Activated CD4-positive, alpha-beta T cell treated with anti-CD3 and anti-CD28 coated beads for 36 hours (primary cell): ENCODE results near the gene CDIP1. TPM values are rescaled to one million over a fixed set of nuclear protein-coding genes. Genes with fewer than 3 reads are reported as not detected.
A peak's percentile ranks its signal among the peaks of the same experiment; 100 is the strongest.

Experiments used
- ATAC-seq: fragments of 200-7000 bp; cut with Tn5 transposase; one replicate; pipeline ENCODE4 v1.10.0; 2021; ENCODE audit warnings: mild to moderate bottlenecking, moderate library complexity
- CTCF ChIA-PET: fragments of 350-600 bp; sonication (Branson Sonifier 250); formaldehyde crosslinking; loops from one replicate; lab custom pipeline; 2021; ENCODE audit warnings: antibody characterized with exemption; lab: Charles Lee
- POLR2A ChIA-PET: fragments of 350-600 bp; sonication (Branson Sonifier 250); formaldehyde crosslinking; loops from one replicate; lab custom pipeline; 2021; ENCODE audit warnings: antibody characterized with exemption, inconsistent platforms; lab: Charles Lee
- DNase-seq: peaks from one replicate; pipeline ENCODE4 v3.0.0-alpha.2; 2020
- H3K27ac Mint-ChIP-seq: one replicate; pipeline ENCODE4 v1.8.0; 2021; ENCODE audit warnings: mixed read lengths
- H3K27me3 Mint-ChIP-seq: one replicate; pipeline ENCODE4 v1.8.0; 2021; ENCODE audit warnings: mixed read lengths
- H3K36me3 Mint-ChIP-seq: one replicate; pipeline ENCODE4 v1.8.0; 2021; ENCODE audit warnings: low read depth, mixed read lengths
- H3K4me1 Mint-ChIP-seq: one replicate; pipeline ENCODE4 v1.8.0; 2021; ENCODE audit warnings: mixed read lengths
- H3K4me3 Mint-ChIP-seq: one replicate; pipeline ENCODE4 v1.8.0; 2021; ENCODE audit warnings: mild to moderate bottlenecking, moderate library complexity, mixed read lengths
- H3K9me3 Mint-ChIP-seq: one replicate; pipeline ENCODE4 v1.8.0; 2021; ENCODE audit warnings: low read depth, mixed read lengths
- intact Hi-C, 2 experiments: fragments of 100-400 bp; cut with DNase I in 1 of 2; cut with micrococcal nuclease in 1 of 2; formaldehyde crosslinking; loops; one replicate each; pipeline versions ENCODE4 v1.14.2 to v1.15.1; 2022 to 2024; cut with DNase I, micrococcal nuclease
- total RNA-seq, 2 experiments: library from RNA; stranded (reverse); gene quantifications; one replicate each; pipeline ENCODE4 v1.2.3, GENCODE V29; 2021

CDIP1 gene
- total RNA-seq, 2 experiments from 2014 or later = 28.3 to 30.2 TPM

DNA sequence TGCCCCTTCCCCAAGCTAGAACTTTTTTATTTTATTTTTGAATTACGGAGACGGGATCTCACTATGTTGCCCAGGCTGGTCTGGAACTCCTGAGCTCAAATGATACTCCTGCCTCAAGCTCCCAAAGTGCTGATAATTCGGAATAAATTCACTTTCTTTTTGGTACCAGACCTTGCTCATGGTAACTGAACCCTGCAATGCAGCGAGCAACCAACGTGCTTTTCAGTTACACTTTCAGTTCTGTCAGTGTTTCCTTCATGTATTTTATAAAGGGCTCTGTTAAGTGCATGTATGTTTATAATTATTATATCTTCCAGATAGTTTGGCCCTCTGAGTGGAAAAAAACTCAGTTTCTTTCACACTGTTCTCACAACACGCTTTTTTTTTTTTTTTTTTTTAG lies 31.5 kb upstream of the CDIP1 start:
- ChIA-PET CTCF (interaction anchor here (0.8 to 2.1 kb wide), 2 partner anchors 15 to 73 kb away, joined by 3 to 9 read pairs; no protein-coding TSS in a partner anchor), POLR2A (no interaction called here)
- H3K27me3 Mint-ChIP-seq = no peaks in the 10 kb centered on the region
- intact Hi-C loops = no loop called here
- H3K4me3 Mint-ChIP-seq = no peak overlapping the region
- DNase-seq (no peak), ATAC-seq (no peak)
- no peaks in the 10 kb centered on the region for H3K9me3 Mint-ChIP-seq
- no peaks in the 10 kb centered on the region for H3K36me3 Mint-ChIP-seq
- H3K4me1 Mint-ChIP-seq = peaks cover 7% of the 10 kb centered on the region
- H3K27ac Mint-ChIP-seq = no peak overlapping the region

DNA sequence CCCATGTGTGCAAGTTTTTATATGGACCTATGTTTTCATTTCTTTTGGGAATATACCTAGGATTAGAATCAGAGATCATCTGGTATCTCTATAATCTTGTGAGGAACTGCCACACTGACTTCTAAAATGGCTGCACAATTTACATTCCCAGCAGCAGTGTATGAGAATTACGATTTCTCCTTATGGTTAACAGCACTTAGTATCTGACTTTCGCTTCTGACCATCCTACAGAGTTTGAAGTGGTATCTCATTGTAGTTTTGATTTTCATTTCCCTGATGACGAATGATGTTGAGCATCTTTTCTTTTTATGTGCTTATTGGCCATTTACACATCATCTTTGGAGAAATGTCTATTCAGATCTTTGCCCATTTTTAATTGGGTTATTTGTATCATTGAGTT lies 27.6 kb upstream of the CDIP1 start:
- Mint-ChIP-seq H3K27me3 (no peaks in the 10 kb centered on the region), H3K4me3 (no peak overlapping the region), H3K27ac (no peak overlapping the region), H3K4me1 (peaks cover 7% of the 10 kb centered on the region), H3K9me3 (no peaks in the 10 kb centered on the region), H3K36me3 (no peaks in the 10 kb centered on the region)
- ATAC-seq = peak; percentile 57
- DNase-seq = no peak
- intact Hi-C loops = no loop called here
- ChIA-PET CTCF (interaction anchor here (0.8 to 1.0 kb wide), 2 partner anchors 20 to 61 kb away, joined by 3 read pairs; no protein-coding TSS in a partner anchor), POLR2A (no interaction called here)

DNA sequence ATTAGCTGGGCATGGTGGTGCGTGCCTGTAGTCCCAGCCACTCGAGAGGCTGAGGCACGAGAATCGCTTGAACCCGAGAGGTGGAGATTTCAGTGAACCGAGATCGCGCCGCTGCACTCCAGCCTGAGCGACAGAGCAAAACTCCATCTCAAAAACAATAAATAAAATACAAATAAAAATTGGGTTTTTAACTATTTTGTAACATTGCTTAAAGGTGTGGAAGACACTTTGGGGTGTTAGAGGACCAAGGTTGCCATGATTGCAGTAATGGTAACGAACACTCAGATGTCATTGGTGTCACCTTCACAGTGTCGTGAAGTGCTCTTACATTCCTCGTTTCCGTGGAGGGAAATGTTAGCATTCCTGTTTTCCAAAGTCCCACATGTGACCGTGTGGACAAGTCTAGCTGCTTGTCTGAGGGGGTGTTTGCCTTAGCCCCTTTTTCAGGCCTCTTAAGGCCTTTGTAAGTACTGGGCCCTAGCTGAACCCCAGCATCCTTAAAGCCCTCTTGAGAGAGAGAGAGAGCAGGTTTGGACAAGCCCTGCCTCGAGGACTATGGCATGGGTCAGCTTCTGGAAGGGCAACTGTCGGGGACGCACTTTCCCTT lies 26.2 kb upstream of the CDIP1 start:
- Mint-ChIP-seq H3K36me3 (no peaks in the 10 kb centered on the region), H3K27ac (no peak overlapping the region), H3K27me3 (no peaks in the 10 kb centered on the region), H3K9me3 (no peaks in the 10 kb centered on the region), H3K4me1 (peaks cover 7% of the 10 kb centered on the region), H3K4me3 (no peak overlapping the region)
- POLR2A ChIA-PET = interaction anchor here (0.6 kb wide), 1 partner anchor 9 kb away, joined by 4 read pairs; no protein-coding TSS in a partner anchor
- CTCF ChIA-PET = interaction anchor here (0.6 kb wide), 1 partner anchor 214 kb away, joined by 3 read pairs; no protein-coding TSS in a partner anchor
- intact Hi-C loops = no loop called here
- no peak for ATAC-seq
- no peak for DNase-seq

DNA sequence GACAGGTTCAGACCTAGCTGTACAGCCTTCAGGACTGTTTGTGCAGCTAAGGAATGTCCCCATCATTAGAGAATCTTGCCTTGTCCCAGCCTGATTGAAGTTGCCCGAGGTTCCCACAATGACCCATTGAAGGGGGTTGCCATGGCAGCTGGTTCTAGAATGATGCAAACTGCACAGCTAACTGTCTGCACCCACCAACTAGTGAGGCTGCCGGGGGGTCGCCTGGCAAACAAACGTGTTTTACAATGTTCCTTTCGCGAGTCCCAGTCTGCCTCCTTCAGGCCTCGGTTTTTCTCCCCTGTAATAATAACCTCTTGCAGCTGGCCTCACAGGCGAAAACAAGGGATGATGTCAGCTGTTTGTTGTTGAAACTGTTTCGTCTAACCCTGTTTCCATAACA lies 23.0 kb upstream of the CDIP1 start:
- DNase-seq (no peak), ATAC-seq (no peak)
- POLR2A ChIA-PET = no interaction called here
- CTCF ChIA-PET = interaction anchor here (0.6 to 2.4 kb wide), 6 partner anchors 13 to 411 kb away, joined by 3 to 11 read pairs (median 3); no protein-coding TSS in a partner anchor
- no peak overlapping the region for H3K27ac Mint-ChIP-seq
- H3K4me1 Mint-ChIP-seq = peaks cover 7% of the 10 kb centered on the region
- intact Hi-C loops = no loop called here
- no peak overlapping the region for H3K4me3 Mint-ChIP-seq
- H3K36me3 Mint-ChIP-seq = no peaks in the 10 kb centered on the region
- no peaks in the 10 kb centered on the region for H3K27me3 Mint-ChIP-seq
- no peaks in the 10 kb centered on the region for H3K9me3 Mint-ChIP-seq

DNA sequence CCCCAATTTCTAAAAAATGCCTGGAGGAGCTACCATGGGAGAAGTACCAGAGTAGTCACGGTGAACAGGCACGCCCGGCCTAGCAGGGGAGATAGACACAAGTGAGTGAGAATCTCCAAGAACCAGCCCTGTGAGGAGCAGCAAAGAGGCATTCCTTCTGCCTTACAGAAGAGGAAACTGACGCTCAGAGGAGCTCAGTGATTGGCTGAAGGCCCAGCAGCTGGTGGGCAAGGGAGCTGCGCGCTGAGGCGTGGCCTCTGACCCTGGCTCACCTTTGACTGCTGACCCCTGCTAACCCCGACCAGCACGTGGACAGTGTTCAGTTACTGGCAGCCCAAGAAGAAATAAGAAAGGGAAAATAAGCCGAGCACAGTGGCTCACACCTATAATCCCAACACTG lies 19.4 kb upstream of the CDIP1 start:
- ATAC-seq (no peak), DNase-seq (no peak)
- intact Hi-C loops = no loop called here
- CTCF ChIA-PET = interaction anchor here (1.2 kb wide), 1 partner anchor 29 kb away, joined by 3 read pairs; no protein-coding TSS in a partner anchor
- no peak overlapping the region for H3K27ac Mint-ChIP-seq
- no peaks in the 10 kb centered on the region for H3K36me3 Mint-ChIP-seq
- no peaks in the 10 kb centered on the region for H3K27me3 Mint-ChIP-seq
- POLR2A ChIA-PET = no interaction called here
- no peak overlapping the region for H3K4me3 Mint-ChIP-seq
- H3K4me1 Mint-ChIP-seq = no peaks in the 10 kb centered on the region
- H3K9me3 Mint-ChIP-seq = no peaks in the 10 kb centered on the region

DNA sequence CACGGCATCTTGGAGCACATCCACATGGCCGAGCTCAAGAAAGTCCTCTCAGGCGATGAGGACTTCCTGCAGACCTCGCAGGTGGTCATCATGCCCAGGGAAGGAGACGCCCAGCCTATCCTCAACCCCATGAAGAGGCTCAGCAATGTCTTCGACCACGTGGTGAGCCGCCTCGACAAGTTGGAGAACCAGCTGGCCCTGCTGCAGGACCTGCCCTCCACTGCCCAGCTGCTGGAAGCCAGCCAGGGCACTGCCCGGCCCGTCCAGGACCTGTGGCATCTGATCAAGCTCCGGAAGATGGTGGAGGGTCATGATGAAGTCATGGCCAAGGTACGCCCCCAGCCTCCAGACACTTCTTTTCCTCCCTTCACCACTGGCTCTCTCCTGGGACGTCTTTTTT lies 18.0 kb upstream of the CDIP1 start:
- Mint-ChIP-seq H3K27ac (no peak overlapping the region), H3K4me1 (no peaks in the 10 kb centered on the region), H3K9me3 (no peaks in the 10 kb centered on the region), H3K36me3 (no peaks in the 10 kb centered on the region), H3K4me3 (no peak overlapping the region), H3K27me3 (no peaks in the 10 kb centered on the region)
- DNase-seq (no peak), ATAC-seq (no peak)
- CTCF ChIA-PET = interaction anchor here (1.0 kb wide), 1 partner anchor 51 kb away, joined by 5 read pairs; no protein-coding TSS in a partner anchor
- POLR2A ChIA-PET = no interaction called here
- intact Hi-C loops = no loop called here

DNA sequence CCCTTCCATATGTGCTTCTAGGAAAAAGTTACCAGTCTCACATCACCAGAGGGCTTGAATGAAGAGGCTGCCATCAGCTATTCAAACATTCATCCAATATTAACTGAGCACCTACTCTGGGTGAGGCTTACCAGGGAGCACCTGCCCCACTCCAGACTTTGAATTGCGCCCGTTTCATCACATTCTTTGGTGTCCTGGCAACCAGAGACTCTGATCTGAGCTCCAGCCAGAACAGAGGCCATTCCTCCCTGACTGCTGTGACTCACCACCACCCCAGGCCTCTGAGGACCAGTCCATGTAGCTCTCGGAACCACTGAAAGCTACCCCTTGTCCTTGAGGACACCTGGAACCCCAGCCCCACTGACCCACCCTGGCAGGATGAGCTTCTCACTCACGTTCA lies 17.5 kb upstream of the CDIP1 start, which contains the start of gene C16orf96:
Gene C16orf96 (plus strand): TSS at position 229 of the 400 bp plus-strand sequence. CDS start 150 bp downstream, at position 379.
- DNase-seq = no peak
- no peaks in the 10 kb centered on the region for H3K9me3 Mint-ChIP-seq
- no peak within 1 kb of the TSS for H3K27ac Mint-ChIP-seq
- H3K4me3 Mint-ChIP-seq = no peak within 1 kb of the TSS
- no peak for ATAC-seq
- no peaks in the 10 kb centered on the region for H3K27me3 Mint-ChIP-seq
- CTCF ChIA-PET = interaction anchor here (0.5 to 1.0 kb wide), 2 partner anchors 50 to 52 kb away, joined by 3 to 5 read pairs; no protein-coding TSS in a partner anchor
- H3K4me1 Mint-ChIP-seq = no peaks in the 10 kb centered on the region
- H3K36me3 Mint-ChIP-seq = no peaks in the 10 kb centered on the region
- POLR2A ChIA-PET = no interaction called here
- intact Hi-C loops = no loop called here

DNA sequence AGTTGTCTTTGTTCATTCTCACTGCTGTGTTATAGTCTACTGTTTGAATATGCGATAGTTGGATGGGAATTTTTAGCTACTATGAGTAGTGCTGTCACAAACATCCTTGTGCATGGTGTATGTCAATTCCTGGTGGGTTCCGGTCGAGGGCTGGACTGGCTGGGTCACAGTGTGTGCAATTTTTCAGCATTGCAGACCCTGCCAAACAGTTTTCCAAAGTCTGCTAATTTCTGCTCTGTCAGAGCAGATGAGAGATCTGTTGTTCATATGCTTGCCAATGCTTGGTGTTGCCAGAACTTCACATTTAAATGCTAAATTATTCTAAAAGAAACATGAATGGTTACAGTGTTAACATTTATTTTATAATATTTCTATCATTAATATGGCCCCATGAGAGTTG lies 14.0 kb upstream of the CDIP1 start:
- POLR2A ChIA-PET = no interaction called here
- ATAC-seq (no peak), DNase-seq (no peak)
- Mint-ChIP-seq H3K27me3 (no peaks in the 10 kb centered on the region), H3K9me3 (no peaks in the 10 kb centered on the region), H3K4me1 (peaks cover 7% of the 10 kb centered on the region), H3K4me3 (no peak overlapping the region), H3K36me3 (no peaks in the 10 kb centered on the region), H3K27ac (no peak overlapping the region)
- CTCF ChIA-PET = interaction anchor here (0.6 to 2.4 kb wide), 5 partner anchors 17 to 763 kb away, joined by 3 to 12 read pairs (median 4); no protein-coding TSS in a partner anchor
- intact Hi-C loops = no loop called here

DNA sequence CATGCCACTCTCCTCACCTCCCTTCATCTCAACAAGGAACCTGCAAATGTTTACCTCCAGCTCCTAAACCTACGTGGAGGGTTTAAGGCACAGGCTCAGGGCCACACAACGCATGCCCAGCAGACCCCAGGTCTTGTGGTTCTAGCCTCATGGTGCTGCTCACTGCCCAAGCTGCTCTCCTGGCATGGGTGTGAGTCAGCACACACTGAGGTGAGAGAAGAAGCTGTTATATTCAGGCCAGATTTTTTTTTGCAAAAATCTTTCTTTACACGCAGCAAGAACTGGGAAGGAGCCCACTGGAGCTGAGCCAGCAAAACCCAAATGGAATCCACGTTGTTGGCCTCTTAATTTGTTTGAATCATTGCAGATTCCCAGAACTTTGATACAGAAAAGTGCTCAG lies 12.0 kb upstream of the CDIP1 start:
- no peak overlapping the region for H3K4me3 Mint-ChIP-seq
- H3K27ac Mint-ChIP-seq = no peak overlapping the region
- ChIA-PET CTCF (interaction anchor here (0.6 to 6.3 kb wide), 5 partner anchors 35 to 392 kb away, joined by 3 to 77 read pairs (median 9); no protein-coding TSS in a partner anchor), POLR2A (no interaction called here)
- no peak for DNase-seq
- peaks cover 7% of the 10 kb centered on the region for H3K4me1 Mint-ChIP-seq
- H3K36me3 Mint-ChIP-seq = no peaks in the 10 kb centered on the region
- intact Hi-C loops = no loop called here
- no peak for ATAC-seq
- no peaks in the 10 kb centered on the region for H3K9me3 Mint-ChIP-seq
- no peaks in the 10 kb centered on the region for H3K27me3 Mint-ChIP-seq

DNA sequence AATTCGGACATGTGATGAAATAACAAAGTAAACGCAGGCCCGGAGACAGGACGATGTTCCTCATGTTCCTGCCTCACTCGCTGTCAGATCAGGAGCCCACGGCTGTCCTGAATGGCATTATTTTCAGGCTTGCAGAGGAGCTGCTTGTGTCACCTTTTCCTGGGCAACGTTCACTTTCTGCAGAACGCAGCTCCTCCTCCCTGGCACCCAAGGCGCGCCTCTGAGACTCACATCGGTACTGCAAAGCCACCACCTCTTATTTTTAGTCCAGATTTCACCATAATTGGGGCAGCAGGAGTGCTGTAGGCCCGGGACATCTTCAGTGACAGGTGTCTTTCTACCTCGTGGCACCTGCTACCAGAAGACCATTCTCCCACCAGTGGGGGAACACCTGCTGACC lies 9.6 kb upstream of the CDIP1 start:
- Mint-ChIP-seq H3K4me1 (peaks cover 7% of the 10 kb centered on the region), H3K4me3 (no peak overlapping the region), H3K27me3 (no peaks in the 10 kb centered on the region), H3K9me3 (no peaks in the 10 kb centered on the region), H3K36me3 (no peaks in the 10 kb centered on the region), H3K27ac (no peak overlapping the region)
- ChIA-PET POLR2A (interaction anchor here (0.5 to 1.5 kb wide), 2 partner anchors 12 to 355 kb away, joined by 4 read pairs; no protein-coding TSS in a partner anchor), CTCF (interaction anchor here (0.5 to 6.3 kb wide), 24 partner anchors 9 to 278 kb away, joined by 3 to 77 read pairs (median 4); partner anchors contain the start of genes ANKS3, CDIP1, DNAAF8 and HMOX2)
- ATAC-seq (no peak), DNase-seq (no peak)
- intact Hi-C loops = loop anchor here (1.0 kb wide), 3 partner anchors 31 to 72 kb away; partner anchors contain the start of gene HMOX2 (in 1 of the 2)

DNA sequence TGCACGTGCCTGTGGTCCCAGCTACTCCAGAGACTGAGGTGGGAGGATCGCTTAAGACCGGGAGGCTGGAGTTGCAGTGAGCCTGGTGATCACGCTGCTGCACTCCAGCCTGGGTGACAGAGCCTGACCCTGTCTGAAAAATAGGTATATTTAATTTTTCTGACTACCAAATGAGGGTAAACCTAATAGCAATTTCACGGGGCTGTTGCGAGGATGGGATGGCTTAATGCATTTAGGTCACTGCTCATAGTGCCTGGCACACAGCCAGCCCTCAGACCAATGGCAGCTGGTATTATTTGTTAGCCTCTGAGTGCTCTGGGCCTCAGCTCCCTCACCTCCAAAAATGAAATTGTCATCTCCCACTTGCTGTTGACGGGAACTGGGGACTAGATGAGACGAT lies 5.9 kb upstream of the CDIP1 start:
- H3K27ac Mint-ChIP-seq = no peak overlapping the region
- ATAC-seq (no peak), DNase-seq (no peak)
- peaks cover 7% of the 10 kb centered on the region for H3K4me1 Mint-ChIP-seq
- no peak overlapping the region for H3K4me3 Mint-ChIP-seq
- intact Hi-C loops = loop anchor here in 1 of 2 experiments (2.0 kb wide), 1 partner anchor 194 kb away; the partner anchor contains the start of gene PAM16
- H3K27me3 Mint-ChIP-seq = no peaks in the 10 kb centered on the region
- peaks cover 6% of the 10 kb centered on the region for H3K9me3 Mint-ChIP-seq
- peaks cover 6% of the 10 kb centered on the region for H3K36me3 Mint-ChIP-seq
- ChIA-PET CTCF (interaction anchor here (1.0 to 1.2 kb wide), 2 partner anchors 39 to 68 kb away, joined by 4 to 5 read pairs; partner anchors contain the start of gene HMOX2), POLR2A (no interaction called here)
